Loucy (cell line): ENCODE results near the gene DBN1.

ENCODE experiments used
- H2AFZ ChIP-seq: fragments of 200-600 bp; sonication (generic); 2 replicates; pipeline ENCODE4 v1.6.0; 2016; ENCODE audit warnings: antibody characterized with exemption, mild to moderate bottlenecking, low read length, moderate library complexity
- H3F3A ChIP-seq: fragments of 200-600 bp; 2 replicates; pipeline ENCODE4 v1.6.0; 2016; ENCODE audit warnings: antibody characterized with exemption, low read depth, mild to moderate bottlenecking
- H3K27me3 ChIP-seq: fragments of 200-600 bp; sonication (generic); 2 replicates; pipeline ENCODE4 v1.6.1; 2014; ENCODE audit warnings: low read length, mild to moderate bottlenecking; ENCODE audit not compliant: insufficient read depth, poor library complexity, severe bottlenecking
- H3K36me3 ChIP-seq: fragments of 200-600 bp; sonication (generic); 2 replicates; pipeline ENCODE4 v1.6.1; 2016; ENCODE audit warnings: low read length; ENCODE audit not compliant: insufficient read depth
- H3K4me1 ChIP-seq: fragments of 200-600 bp; sonication (generic); 2 replicates; pipeline ENCODE4 v1.5.1; 2014; ENCODE audit warnings: low read length, mild to moderate bottlenecking; ENCODE audit not compliant: insufficient read depth, poor library complexity, severe bottlenecking
- H3K4me2 ChIP-seq: fragments of 200-600 bp; sonication (generic); 2 replicates; pipeline ENCODE4 v1.6.0; 2014; ENCODE audit warnings: antibody characterized with exemption, low read length, low read depth, mild to moderate bottlenecking; ENCODE audit not compliant: poor library complexity, severe bottlenecking
- H3K4me3 ChIP-seq: fragments of 200-600 bp; sonication (generic); 2 replicates; pipeline ENCODE4 v1.5.1; 2014; ENCODE audit warnings: low read length, mild to moderate bottlenecking, mixed read lengths; ENCODE audit not compliant: poor library complexity, severe bottlenecking
- H3K79me2 ChIP-seq: fragments of 200-600 bp; sonication (generic); 2 replicates; pipeline ENCODE4 v1.6.1; 2014; ENCODE audit warnings: low read length; ENCODE audit not compliant: insufficient read depth
- H3K9ac ChIP-seq: fragments of 200-600 bp; sonication (generic); 2 replicates; pipeline ENCODE4 v1.6.0; 2014; ENCODE audit warnings: mild to moderate bottlenecking, low read depth, low read length, moderate library complexity; ENCODE audit not compliant: poor library complexity, severe bottlenecking
- H3K9me2 ChIP-seq: fragments of 200-600 bp; sonication (generic); replicated peaks from 2 replicates; pipeline ENCODE4 v1.6.1; 2016; ENCODE audit warnings: low read depth, low read length, mixed read lengths
- H3K9me3 ChIP-seq: fragments of 200-600 bp; sonication (generic); 2 replicates; pipeline ENCODE4 v1.6.1; 2014; ENCODE audit warnings: mild to moderate bottlenecking, antibody characterized with exemption, low read length, low read depth; ENCODE audit not compliant: insufficient read depth
- H4K20me1 ChIP-seq: fragments of 200-600 bp; sonication (generic); 2 replicates; pipeline ENCODE4 v1.6.0; 2014; ENCODE audit warnings: antibody characterized with exemption, low read length, mild to moderate bottlenecking; ENCODE audit not compliant: insufficient read depth, poor library complexity, severe bottlenecking
- CTCF ChIP-seq: fragments of 200-600 bp; sonication (generic); conservative IDR thresholded peaks from 2 replicates; pipeline ENCODE4 v1.5.1; 2014; ENCODE audit warnings: mild to moderate bottlenecking, antibody characterized with exemption, low read length
- EZH2phosphoT487 ChIP-seq: fragments of 200-600 bp; IDR thresholded peaks from 2 replicates; pipeline ENCODE4 v1.6.1; 2018; ENCODE audit warnings: antibody characterized with exemption, mild to moderate bottlenecking, moderate library complexity, borderline replicate concordance

Gene DBN1

GRCh38 chr5:177444106-177445051 is 29.1 kb downstream of the DBN1 start:
- no peaks in the 10 kb centered on the region for H3K79me2 ChIP-seq
- no peaks in the 10 kb centered on the region for H3K27me3 ChIP-seq
- TF ChIP-seq CTCF (no peak), EZH2phosphoT487 (no peak)
- H3K4me2 ChIP-seq: no peak overlapping the region
- H3K9me2 ChIP-seq: no peaks in the 10 kb centered on the region
- H3K36me3 ChIP-seq: no peaks in the 10 kb centered on the region
- H3K9ac ChIP-seq: no peak overlapping the region
- no peaks in the 10 kb centered on the region for H4K20me1 ChIP-seq
- no peak overlapping the region for H2AFZ ChIP-seq
- H3K4me1 ChIP-seq: no peaks in the 10 kb centered on the region
- no peaks in the 10 kb centered on the region for H3K9me3 ChIP-seq
- no peaks in the 10 kb centered on the region for H3F3A ChIP-seq
- H3K4me3 ChIP-seq: no peak overlapping the region

GRCh38 chr5:177443144-177443983 is 30.1 kb downstream of the DBN1 start:
- TF ChIP-seq EZH2phosphoT487 (no peak), CTCF (no peak)
- H3K27me3 ChIP-seq: no peaks in the 10 kb centered on the region
- H3K4me3 ChIP-seq: no peak overlapping the region
- H3K4me1 ChIP-seq: no peaks in the 10 kb centered on the region
- H3K9me3 ChIP-seq: no peaks in the 10 kb centered on the region
- no peak overlapping the region for H2AFZ ChIP-seq
- no peak overlapping the region for H3K4me2 ChIP-seq
- no peaks in the 10 kb centered on the region for H3K36me3 ChIP-seq
- no peaks in the 10 kb centered on the region for H4K20me1 ChIP-seq
- no peaks in the 10 kb centered on the region for H3K9me2 ChIP-seq
- H3F3A ChIP-seq: no peaks in the 10 kb centered on the region
- no peak overlapping the region for H3K9ac ChIP-seq
- H3K79me2 ChIP-seq: no peaks in the 10 kb centered on the region

DNA sequence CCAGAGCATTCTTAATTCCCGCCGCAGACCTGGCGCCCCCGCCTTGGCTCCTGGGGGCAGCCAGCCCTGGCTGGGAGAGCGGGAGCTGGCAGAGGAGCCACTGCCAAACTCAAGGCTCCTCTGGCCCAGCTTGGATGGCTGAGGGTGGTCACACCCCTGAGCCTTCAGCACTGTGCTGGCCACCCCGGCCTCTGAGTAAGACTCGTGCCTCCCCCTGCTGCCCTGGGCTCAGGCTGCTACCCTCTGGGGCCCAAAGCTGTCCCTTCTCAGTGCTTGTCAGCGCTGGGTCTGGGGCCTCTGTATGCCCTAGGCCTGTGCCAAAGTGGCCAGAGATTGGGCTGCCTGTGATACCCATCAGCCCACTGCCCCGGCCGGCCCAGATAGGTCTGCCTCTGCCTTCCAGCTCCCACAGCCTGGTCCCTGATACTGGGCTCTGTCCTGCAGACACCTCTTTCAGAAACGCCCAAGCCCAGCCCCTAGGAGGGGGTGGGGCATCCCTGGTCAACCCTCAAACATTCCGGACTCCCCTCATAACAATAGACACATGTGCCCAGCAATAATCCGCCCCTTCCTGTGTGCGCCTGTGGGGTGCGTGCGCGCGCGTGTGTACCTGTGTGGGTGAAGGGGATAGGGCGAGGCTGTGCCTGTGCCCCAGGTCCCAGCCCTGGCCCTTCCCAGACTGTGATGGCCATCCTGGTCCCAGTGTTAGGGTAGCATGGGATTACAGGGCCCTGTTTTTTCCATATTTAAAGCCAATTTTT is 31.2 kb downstream of the DBN1 start:
- Histone ChIP-seq H3K9ac (no peak overlapping the region), H3K4me3 (no peak overlapping the region), H4K20me1 (no peaks in the 10 kb centered on the region), H3K9me3 (no peaks in the 10 kb centered on the region), H3K27me3 (no peaks in the 10 kb centered on the region), H3K4me1 (no peaks in the 10 kb centered on the region), H2AFZ (no peak overlapping the region), H3K79me2 (no peaks in the 10 kb centered on the region), H3K4me2 (no peak overlapping the region), H3F3A (no peaks in the 10 kb centered on the region), H3K9me2 (no peaks in the 10 kb centered on the region), H3K36me3 (no peaks in the 10 kb centered on the region; the same call in 1 of the 2 replicates)
- TF ChIP-seq EZH2phosphoT487: no peak
- no peak for TF ChIP-seq CTCF
